Activated CD4-positive, alpha-beta T cell treated with anti-CD3 and anti-CD28 coated beads for 48 hours (primary cell): ENCODE results near the gene DEFB126.
"Not testable (repeated sequence)": the region's sequence is repeated elsewhere in the genome, so short reads cannot be mapped to it uniquely, and the experiment has no call there.

Source experiments
- DNase-seq: peaks from one replicate; pipeline ENCODE4 v3.0.0-alpha.2; 2020

DEFB126 gene

GRCh38 chr20:142290-142689 is at the start of gene DEFB126:
Gene DEFB126, plus strand, starts transcription at chr20:142590. Its CDS starts 39 bp downstream, at chr20:142629.
- no peak for DNase-seq

- no peak for DNase-seq
Observed at GRCh38 chr20:93641-94040, 48.7 kb upstream of the DEFB126 start.

- DNase-seq = no peak
Observed at GRCh38 chr20:95215-95614, 47.2 kb upstream of the DEFB126 start.

GRCh38 chr20:97691-98090 is 44.7 kb upstream of the DEFB126 start:
- not testable (repeated sequence) for DNase-seq

GRCh38 chr20:101975-102374 is 40.4 kb upstream of the DEFB126 start:
- DNase-seq = no peak

- no peak for DNase-seq
Observed at GRCh38 chr20:103456-103855, 38.9 kb upstream of the DEFB126 start.

- no peak for DNase-seq
Observed at GRCh38 chr20:112396-112795, 30.0 kb upstream of the DEFB126 start.

- DNase-seq = no peak
Observed at GRCh38 chr20:117518-117917, 24.9 kb upstream of the DEFB126 start.

- DNase-seq = not testable (repeated sequence)
Observed at GRCh38 chr20:129786-130323, 12.5 kb upstream of the DEFB126 start.

- peak; percentile 38 for DNase-seq
Observed at GRCh38 chr20:137668-138490, 4.5 kb upstream of the DEFB126 start.

GRCh38 chr20:145877-146276 is 3.5 kb downstream of the DEFB126 start:
- DNase-seq = no peak

GRCh38 chr20:152131-152530 is 9.7 kb downstream of the DEFB126 start:
- DNase-seq = no peak

GRCh38 chr20:157154-157553 is 14.8 kb downstream of the DEFB126 start, which contains the start of gene DEFB127:
Gene DEFB127, plus strand, starts transcription at chr20:157454. Its CDS starts 91 bp downstream, at chr20:157545.
- DNase-seq = no peak

- DNase-seq = no peak
Observed at GRCh38 chr20:164618-165017, 22.2 kb downstream of the DEFB126 start.

GRCh38 chr20:168876-169275 is 26.5 kb downstream of the DEFB126 start:
- DNase-seq = no peak

GRCh38 chr20:184288-184687 is 41.9 kb downstream of the DEFB126 start:
- DNase-seq = no peak

- no peak for DNase-seq
Observed at GRCh38 chr20:187733-188132, 45.3 kb downstream of the DEFB126 start.

- DNase-seq = no peak
Observed at GRCh38 chr20:189611-190010, 47.2 kb downstream of the DEFB126 start, which contains the start of gene DEFB128. Gene DEFB128, minus strand, starts transcription at chr20:189711. Its CDS starts 88 bp downstream, at chr20:189623.
